Measurements from ENCODE around the gene ADAMTS18. TPM values are rescaled to one million over a fixed set of nuclear protein-coding genes. Genes with fewer than 3 reads are reported as not detected.

The ADAMTS18 gene
- total and polyA plus RNA-seq, 7 experiments from 2014 or later: not detected

- no peak for ATAC-seq
- Mint-ChIP-seq H3K36me3 (no peaks in the 10 kb centered on the region), H3K9me3 (peaks cover 0 to 16% (median 0%) of the 10 kb centered on the region in 11 donors), H3K27ac (no peak overlapping the region), H3K4me3 (no peak overlapping the region), H3K27me3 (peaks cover 0 to 10% (median 5%) of the 10 kb centered on the region in 5 donors), H3K4me1 (no peaks in the 10 kb centered on the region)
- H3K27ac ChIP-seq (ENCODE audit: low read depth, low read length): no peak overlapping the region
- ChIA-PET CTCF (no interaction called here), POLR2A (no interaction called here)
- H3K27me3 ChIP-seq (ENCODE audit: control insufficient read depth in 2 of 2, insufficient read depth in 2 of 2, low read length in 2 of 2): no peaks in the 10 kb centered on the region
- H3K9me3 ChIP-seq (ENCODE audit: control insufficient read depth in 2 of 3, low read length in 3 of 3): no peaks in the 10 kb centered on the region
- no peaks in the 10 kb centered on the region for H3K36me3 ChIP-seq (ENCODE audit: control insufficient read depth in 2 of 3, insufficient read depth in 3 of 3, low read length in 3 of 3)
- no peaks in the 10 kb centered on the region for H3K4me1 ChIP-seq (ENCODE audit: control insufficient read depth in 2 of 2, insufficient read depth in 2 of 2, low read length in 2 of 2)
- intact Hi-C loops (cut with micrococcal nuclease): no loop called here
- DNase-seq: no peak
- no peak overlapping the region for H3K4me3 ChIP-seq (ENCODE audit: low read length)
These were observed 25.5 kb downstream of the ADAMTS18 start for GRCh38 chr16:77409311-77409710.

GRCh38 chr16:77408607-77409006 lies 26.2 kb downstream of the ADAMTS18 start:
- Mint-ChIP-seq H3K27ac (no peak overlapping the region), H3K4me3 (no peak overlapping the region), H3K27me3 (peaks cover 3 to 17% (median 7%) of the 10 kb centered on the region in 5 donors), H3K9me3 (peaks cover 0 to 16% (median 0%) of the 10 kb centered on the region in 11 donors), H3K4me1 (no peaks in the 10 kb centered on the region), H3K36me3 (no peaks in the 10 kb centered on the region)
- Histone ChIP-seq H3K27me3 (ENCODE audit: control insufficient read depth in 2 of 2, insufficient read depth in 2 of 2, low read length in 2 of 2) (no peaks in the 10 kb centered on the region), H3K4me1 (ENCODE audit: control insufficient read depth in 2 of 2, insufficient read depth in 2 of 2, low read length in 2 of 2) (no peaks in the 10 kb centered on the region), H3K36me3 (ENCODE audit: control insufficient read depth in 2 of 3, insufficient read depth in 3 of 3, low read length in 3 of 3) (no peaks in the 10 kb centered on the region), H3K4me3 (ENCODE audit: low read length) (no peak overlapping the region), H3K27ac (ENCODE audit: low read depth, low read length) (no peak overlapping the region), H3K9me3 (ENCODE audit: control insufficient read depth in 2 of 3, low read length in 3 of 3) (no peaks in the 10 kb centered on the region)
- POLR2A ChIA-PET: no interaction called here
- ATAC-seq (no peak), DNase-seq (no peak)
- CTCF ChIA-PET: no interaction called here
- intact Hi-C loops (cut with micrococcal nuclease): no loop called here

GRCh38 chr16:77406680-77407079 lies 28.2 kb downstream of the ADAMTS18 start:
- ATAC-seq: no peak
- no peaks in the 10 kb centered on the region for H3K27me3 ChIP-seq (ENCODE audit: control insufficient read depth in 2 of 2, insufficient read depth in 2 of 2, low read length in 2 of 2)
- no peak for DNase-seq
- intact Hi-C loops (cut with micrococcal nuclease): no loop called here
- no peak overlapping the region for H3K27ac ChIP-seq (ENCODE audit: low read depth, low read length)
- no peak overlapping the region for H3K4me3 Mint-ChIP-seq
- H3K27me3 Mint-ChIP-seq: peaks cover 3 to 26% (median 12%) of the 10 kb centered on the region in 5 donors
- H3K36me3 ChIP-seq (ENCODE audit: control insufficient read depth in 2 of 3, insufficient read depth in 3 of 3, low read length in 3 of 3): no peaks in the 10 kb centered on the region
- no peak overlapping the region for H3K4me3 ChIP-seq (ENCODE audit: low read length)
- no peaks in the 10 kb centered on the region for H3K9me3 ChIP-seq (ENCODE audit: control insufficient read depth in 2 of 3, low read length in 3 of 3)
- no peaks in the 10 kb centered on the region for H3K36me3 Mint-ChIP-seq
- peaks cover 0 to 16% (median 0%) of the 10 kb centered on the region in 11 donors for H3K9me3 Mint-ChIP-seq
- H3K4me1 Mint-ChIP-seq: no peaks in the 10 kb centered on the region
- H3K4me1 ChIP-seq (ENCODE audit: control insufficient read depth in 2 of 2, insufficient read depth in 2 of 2, low read length in 2 of 2): no peaks in the 10 kb centered on the region
- no peak overlapping the region for H3K27ac Mint-ChIP-seq
- POLR2A ChIA-PET: no interaction called here
- CTCF ChIA-PET: no interaction called here

GRCh38 chr16:77404775-77405174 lies 30.1 kb downstream of the ADAMTS18 start:
- H3K27me3 ChIP-seq (ENCODE audit: control insufficient read depth in 2 of 2, insufficient read depth in 2 of 2, low read length in 2 of 2): no peaks in the 10 kb centered on the region
- H3K36me3 ChIP-seq (ENCODE audit: control insufficient read depth in 2 of 3, insufficient read depth in 3 of 3, low read length in 3 of 3): no peaks in the 10 kb centered on the region
- no peak overlapping the region for H3K4me3 ChIP-seq (ENCODE audit: low read length)
- CTCF ChIA-PET: no interaction called here
- no peak overlapping the region for H3K4me3 Mint-ChIP-seq
- H3K27ac Mint-ChIP-seq: no peak overlapping the region
- no peaks in the 10 kb centered on the region for H3K36me3 Mint-ChIP-seq
- H3K27ac ChIP-seq (ENCODE audit: low read depth, low read length): no peak overlapping the region
- no peaks in the 10 kb centered on the region for H3K9me3 ChIP-seq (ENCODE audit: control insufficient read depth in 2 of 3, low read length in 3 of 3)
- POLR2A ChIA-PET: no interaction called here
- DNase-seq (no peak), ATAC-seq (no peak)
- H3K9me3 Mint-ChIP-seq: peaks cover 0 to 9% (median 0%) of the 10 kb centered on the region in 11 donors
- peaks cover 3 to 40% (median 22%) of the 10 kb centered on the region in 5 donors for H3K27me3 Mint-ChIP-seq
- intact Hi-C loops (cut with micrococcal nuclease): no loop called here
- H3K4me1 ChIP-seq (ENCODE audit: control insufficient read depth in 2 of 2, insufficient read depth in 2 of 2, low read length in 2 of 2): no peaks in the 10 kb centered on the region
- no peaks in the 10 kb centered on the region for H3K4me1 Mint-ChIP-seq

- Mint-ChIP-seq H3K9me3 (peaks cover 0 to 5% (median 0%) of the 10 kb centered on the region in 11 donors), H3K36me3 (no peaks in the 10 kb centered on the region), H3K27ac (no peak overlapping the region), H3K27me3 (peaks cover 3 to 47% (median 22%) of the 10 kb centered on the region in 5 donors), H3K4me3 (no peak overlapping the region), H3K4me1 (no peaks in the 10 kb centered on the region)
- Histone ChIP-seq H3K36me3 (ENCODE audit: control insufficient read depth in 2 of 3, insufficient read depth in 3 of 3, low read length in 3 of 3) (no peaks in the 10 kb centered on the region), H3K4me1 (ENCODE audit: control insufficient read depth in 2 of 2, insufficient read depth in 2 of 2, low read length in 2 of 2) (no peaks in the 10 kb centered on the region), H3K4me3 (ENCODE audit: low read length) (no peak overlapping the region), H3K27ac (ENCODE audit: low read depth, low read length) (no peak overlapping the region), H3K9me3 (ENCODE audit: control insufficient read depth in 2 of 3, low read length in 3 of 3) (no peaks in the 10 kb centered on the region), H3K27me3 (ENCODE audit: control insufficient read depth in 2 of 2, insufficient read depth in 2 of 2, low read length in 2 of 2) (no peaks in the 10 kb centered on the region)
- POLR2A ChIA-PET: no interaction called here
- ATAC-seq: no peak
- CTCF ChIA-PET: no interaction called here
- DNase-seq: no peak
- intact Hi-C loops (cut with micrococcal nuclease): no loop called here
These were observed 31.1 kb downstream of the ADAMTS18 start for GRCh38 chr16:77403732-77404131.

GRCh38 chr16:77402672-77403071 lies 32.2 kb downstream of the ADAMTS18 start:
- ChIA-PET POLR2A (no interaction called here), CTCF (no interaction called here)
- peaks cover 3 to 57% (median 28%) of the 10 kb centered on the region in 5 donors for H3K27me3 Mint-ChIP-seq
- H3K36me3 Mint-ChIP-seq: no peaks in the 10 kb centered on the region
- H3K9me3 Mint-ChIP-seq: peaks cover 0 to 7% (median 0%) of the 10 kb centered on the region in 11 donors
- Histone ChIP-seq H3K27me3 (ENCODE audit: control insufficient read depth in 2 of 2, insufficient read depth in 2 of 2, low read length in 2 of 2) (no peaks in the 10 kb centered on the region), H3K4me3 (ENCODE audit: low read length) (no peak overlapping the region), H3K9me3 (ENCODE audit: control insufficient read depth in 2 of 3, low read length in 3 of 3) (no peaks in the 10 kb centered on the region), H3K27ac (ENCODE audit: low read depth, low read length) (no peak overlapping the region), H3K4me1 (ENCODE audit: control insufficient read depth in 2 of 2, insufficient read depth in 2 of 2, low read length in 2 of 2) (no peaks in the 10 kb centered on the region), H3K36me3 (ENCODE audit: control insufficient read depth in 2 of 3, insufficient read depth in 3 of 3, low read length in 3 of 3) (no peaks in the 10 kb centered on the region)
- DNase-seq (no peak), ATAC-seq (no peak)
- H3K4me1 Mint-ChIP-seq: no peaks in the 10 kb centered on the region
- no peak overlapping the region for H3K4me3 Mint-ChIP-seq
- intact Hi-C loops (cut with micrococcal nuclease): no loop called here
- no peak overlapping the region for H3K27ac Mint-ChIP-seq

- Mint-ChIP-seq H3K36me3 (no peaks in the 10 kb centered on the region), H3K9me3 (peaks cover 0 to 7% (median 0%) of the 10 kb centered on the region in 11 donors), H3K27me3 (peaks cover 3 to 58% (median 26%) of the 10 kb centered on the region in 5 donors), H3K4me1 (no peaks in the 10 kb centered on the region), H3K4me3 (no peak overlapping the region), H3K27ac (no peak overlapping the region)
- intact Hi-C loops (cut with micrococcal nuclease): no loop called here
- CTCF ChIA-PET: no interaction called here
- DNase-seq (no peak), ATAC-seq (no peak)
- no peaks in the 10 kb centered on the region for H3K27me3 ChIP-seq (ENCODE audit: control insufficient read depth in 2 of 2, insufficient read depth in 2 of 2, low read length in 2 of 2)
- no peaks in the 10 kb centered on the region for H3K9me3 ChIP-seq (ENCODE audit: control insufficient read depth in 2 of 3, low read length in 3 of 3)
- H3K4me3 ChIP-seq (ENCODE audit: low read length): no peak overlapping the region
- POLR2A ChIA-PET: no interaction called here
- no peaks in the 10 kb centered on the region for H3K4me1 ChIP-seq (ENCODE audit: control insufficient read depth in 2 of 2, insufficient read depth in 2 of 2, low read length in 2 of 2)
- no peaks in the 10 kb centered on the region for H3K36me3 ChIP-seq (ENCODE audit: control insufficient read depth in 2 of 3, insufficient read depth in 3 of 3, low read length in 3 of 3)
- no peak overlapping the region for H3K27ac ChIP-seq (ENCODE audit: low read depth, low read length)
These were observed 32.7 kb downstream of the ADAMTS18 start for GRCh38 chr16:77402118-77402517.
